SK-N-SH (cell line): ENCODE measurements around the gene NBEA. TPM values are rescaled to one million over a fixed set of nuclear protein-coding genes. Genes with fewer than 3 reads are reported as not detected.

Experiments used
- CTCF ChIA-PET: fragments of 300-600, 350-600 bp; formaldehyde crosslinking; extraction: SDS; loops from one replicate; lab custom pipeline; 2021; lab: Yijun Ruan, JAX
- POLR2A ChIA-PET: fragments of 350-600 bp; sonication (Branson Sonifier 250); formaldehyde crosslinking; extraction: SDS; loops from one replicate; lab custom pipeline; 2020; ENCODE audit warnings: antibody characterized with exemption, inconsistent platforms; lab: Yijun Ruan, JAX
- DNase-seq: peaks from one replicate; pipeline ENCODE4 v3.0.0; 2012
- H2AFZ ChIP-seq: fragments of 200-600 bp; sonication (generic); 2 replicates; pipeline ENCODE4 v1.8.1; 2016; ENCODE audit warnings: antibody characterized with exemption, mild to moderate bottlenecking, low read depth
- H3F3A ChIP-seq: fragments of 200-600 bp; sonication (generic); replicated peaks from 2 replicates; pipeline ENCODE3; 2016; ENCODE audit warnings: antibody characterized with exemption, mild to moderate bottlenecking; ENCODE audit not compliant: insufficient read depth
- H3K27ac ChIP-seq, 2 experiments: fragments of 200-500 bp in 1 of 2; fragments of 200-600 bp in 1 of 2; sonication (Bioruptor generic) in 1 of 2; sonication (generic), shearing (Covaris generic) in 1 of 2; 2 replicates each; pipeline versions ENCODE4 v1.5.1 to v1.6.1; 2014 to 2016; ENCODE audit warnings: low read depth in 2 of 2, inconsistent platforms in 1 of 2, low read length in 1 of 2, mild to moderate bottlenecking in 1 of 2, mixed read lengths in 1 of 2
- H3K27me3 ChIP-seq: fragments of 200-600 bp; sonication (generic), shearing (Covaris generic); 2 replicates; pipeline ENCODE4 v1.6.1; 2016; ENCODE audit warnings: mixed run types; ENCODE audit not compliant: insufficient read depth
- H3K36me3 ChIP-seq, 2 experiments: fragments of 200-500 bp in 1 of 2; fragments of 200-600 bp in 1 of 2; sonication (Bioruptor generic) in 1 of 2; sonication (generic) in 1 of 2; replicated peaks in 1 of 2; 2 replicates each; pipeline versions ENCODE3 to v1.5.1; 2014 to 2016; ENCODE audit warnings: low read length in 1 of 2, mild to moderate bottlenecking in 1 of 2; ENCODE audit not compliant: insufficient read depth in 2 of 2, control insufficient read depth in 1 of 2
- H3K4me1 ChIP-seq, 2 experiments: fragments of 200-500 bp in 1 of 2; fragments of 200-600 bp in 1 of 2; sonication (Bioruptor generic) in 1 of 2; sonication (generic), shearing (Covaris generic) in 1 of 2; 2 replicates each; pipeline versions ENCODE4 v1.5.1 to v1.6.1; 2014 to 2016; ENCODE audit warnings: low read depth in 1 of 2, low read length in 1 of 2, mixed run types in 1 of 2; ENCODE audit not compliant: insufficient read depth in 2 of 2, control insufficient read depth in 1 of 2
- H3K4me2 ChIP-seq: fragments of 200-600 bp; sonication (generic), shearing (Covaris generic); 2 replicates; pipeline ENCODE4 v1.6.1; 2017; ENCODE audit warnings: mixed run types
- H3K4me3 ChIP-seq, 2 experiments: fragments of 200-500 bp in 1 of 2; fragments of 200-600 bp in 1 of 2; sonication (Bioruptor generic) in 1 of 2; sonication (generic), shearing (Covaris generic) in 1 of 2; 2 replicates each; pipeline versions ENCODE4 v1.5.1 to v1.8.1; 2014 to 2016; ENCODE audit warnings: low read depth in 2 of 2, inconsistent platforms in 1 of 2, low read length in 1 of 2, mild to moderate bottlenecking in 1 of 2, mixed read lengths in 1 of 2, moderate library complexity in 1 of 2
- H3K79me2 ChIP-seq: fragments of 200-600 bp; sonication (generic); 2 replicates; pipeline ENCODE4 v1.8.1; 2017; ENCODE audit warnings: mild to moderate bottlenecking; ENCODE audit not compliant: insufficient read depth
- H3K9ac ChIP-seq: fragments of 200-600 bp; sonication (generic); 2 replicates; pipeline ENCODE4 v1.6.1; 2017; ENCODE audit warnings: mixed run types
- H3K9me2 ChIP-seq: fragments of 200-600 bp; sonication (generic); 2 replicates; pipeline ENCODE4 v1.6.1; 2017; ENCODE audit warnings: mixed run types
- H3K9me3 ChIP-seq: fragments of 200-600 bp; sonication (generic); 2 replicates; pipeline ENCODE4 v1.6.1; 2017; ENCODE audit warnings: mixed run types, mild to moderate bottlenecking, moderate library complexity
- H4K20me1 ChIP-seq: fragments of 200-600 bp; sonication (generic); 2 replicates; pipeline ENCODE4 v1.6.1; 2017; ENCODE audit warnings: mild to moderate bottlenecking, mixed run types; ENCODE audit not compliant: insufficient read depth
- CHD2 ChIP-seq: fragments of 150-350 bp; IDR thresholded peaks from 2 replicates; pipeline ENCODE4 v1.6.1; 2018; ENCODE audit warnings: low read length; ENCODE audit not compliant: partially characterized antibody
- ELF1 ChIP-seq: IDR thresholded peaks from 2 replicates; pipeline ENCODE4 v1.4.0; 2012
- EP300 ChIP-seq, 2 experiments: IDR thresholded peaks; 2 replicates each; pipeline versions ENCODE4 v1.4.0 to v1.6.1; 2012; ENCODE audit warnings: borderline replicate concordance in 1 of 2, low read depth in 1 of 2, low read length in 1 of 2
- EZH2phosphoT487 ChIP-seq: fragments of 200-600 bp; sonication (generic); IDR thresholded peaks from 2 replicates; pipeline ENCODE4 v1.6.1; 2017; ENCODE audit warnings: low read depth, mixed run types, mild to moderate bottlenecking, antibody characterized with exemption, moderate library complexity, borderline replicate concordance
- FOXJ3 ChIP-seq: sonication (generic); formaldehyde crosslinking; IDR thresholded peaks from 2 replicates; pipeline ENCODE4 v1.5.1; 2020; ENCODE audit warnings: mild to moderate bottlenecking, missing genetic modification reagents
- FOXM1 ChIP-seq: IDR thresholded peaks from 2 replicates; pipeline ENCODE4 v1.4.0; 2012; ENCODE audit warnings: low read depth, mild to moderate bottlenecking
- GABPA ChIP-seq: IDR thresholded peaks from 2 replicates; pipeline ENCODE4 v1.4.0; 2012; ENCODE audit warnings: low read depth, mild to moderate bottlenecking
- GATA2 ChIP-seq: sonication (generic); formaldehyde crosslinking; IDR thresholded peaks from 2 replicates; pipeline ENCODE4 v1.5.0; 2020; ENCODE audit warnings: mild to moderate bottlenecking, missing genetic modification reagents
- JUND ChIP-seq: IDR thresholded peaks from 2 replicates; pipeline ENCODE4 v1.4.0; 2012
- MEF2A ChIP-seq: IDR thresholded peaks from 2 replicates; pipeline ENCODE4 v1.4.0; 2012; ENCODE audit warnings: low read depth, borderline replicate concordance
- MXI1 ChIP-seq: IDR thresholded peaks from 2 replicates; pipeline ENCODE4 v1.6.1; 2012; ENCODE audit warnings: mild to moderate bottlenecking, low read depth, low read length, improper control_type of control experiment
- NFIC ChIP-seq: IDR thresholded peaks from 2 replicates; pipeline ENCODE4 v1.4.0; 2012; ENCODE audit warnings: borderline replicate concordance
- NRF1 ChIP-seq: IDR thresholded peaks from 2 replicates; pipeline ENCODE4 v1.6.1; 2012; ENCODE audit warnings: low read depth, mild to moderate bottlenecking, low read length
- POLR2AphosphoS5 ChIP-seq: IDR thresholded peaks from 2 replicates; pipeline ENCODE4 v1.6.1; 2012; ENCODE audit warnings: low read depth, low read length
- RAD21 ChIP-seq: IDR thresholded peaks from 2 replicates; pipeline ENCODE4 v1.6.1; 2012; ENCODE audit warnings: mild to moderate bottlenecking, low read length
- RXRA ChIP-seq: IDR thresholded peaks from 2 replicates; pipeline ENCODE4 v1.4.0; 2012; ENCODE audit warnings: low read depth, mild to moderate bottlenecking, borderline replicate concordance
- SIN3A ChIP-seq: IDR thresholded peaks from 2 replicates; pipeline ENCODE4 v1.6.1; 2012; ENCODE audit warnings: low read depth, mild to moderate bottlenecking, low read length, moderate library complexity, borderline replicate concordance
- TAF1 ChIP-seq: IDR thresholded peaks from 2 replicates; pipeline ENCODE4 v1.6.1; 2012; ENCODE audit warnings: low read depth, mild to moderate bottlenecking, low read length, moderate library complexity, borderline replicate concordance
- TCF12 ChIP-seq: IDR thresholded peaks from 2 replicates; pipeline ENCODE4 v1.4.0; 2012
- TEAD4 ChIP-seq: IDR thresholded peaks from 2 replicates; pipeline ENCODE4 v1.4.0; 2012; ENCODE audit warnings: mild to moderate bottlenecking, borderline replicate concordance; ENCODE audit not compliant: insufficient read depth
- WGBS: methylation state at CpG from one replicate; pipeline ENCODE4 v1.1.6; 2017; ENCODE audit warnings: low lambda C conversion rate; 5-methylcytosine and 5-hydroxymethylcytosine counted together
- polyA plus RNA-seq, 3 experiments: library from polyadenylated mRNA; depleted of rRNA; stranded (reverse); fragments of >200 nt; gene quantifications; 2 replicates each; pipeline ENCODE4 v1.2.3, GENCODE V29; 2012
- TF ChIP-seq, protein P1 (sequence below): IDR thresholded peaks from 2 replicates; pipeline ENCODE4 v1.6.1; 2012; ENCODE audit warnings: mild to moderate bottlenecking, low read depth, low read length, moderate library complexity
- TF ChIP-seq, protein P2 (sequence below): IDR thresholded peaks from 2 replicates; pipeline ENCODE4 v1.4.0; 2012; ENCODE audit warnings: low read depth, borderline replicate concordance
- TF ChIP-seq, protein P3 (sequence below): fragments of 200-600 bp; sonication (generic); IDR thresholded peaks from 2 replicates; pipeline ENCODE4 v1.6.1; 2017; ENCODE audit warnings: antibody characterized with exemption, mild to moderate bottlenecking, moderate library complexity
- TF ChIP-seq, protein P4 (sequence below): IDR thresholded peaks from 2 replicates; pipeline ENCODE4 v1.4.0; 2012; ENCODE audit warnings: low read depth, borderline replicate concordance

NBEA gene
- polyA plus RNA-seq, 1 of the 3 experiments (the other 2 are of a cell fraction) = 12.3 TPM

DNA sequence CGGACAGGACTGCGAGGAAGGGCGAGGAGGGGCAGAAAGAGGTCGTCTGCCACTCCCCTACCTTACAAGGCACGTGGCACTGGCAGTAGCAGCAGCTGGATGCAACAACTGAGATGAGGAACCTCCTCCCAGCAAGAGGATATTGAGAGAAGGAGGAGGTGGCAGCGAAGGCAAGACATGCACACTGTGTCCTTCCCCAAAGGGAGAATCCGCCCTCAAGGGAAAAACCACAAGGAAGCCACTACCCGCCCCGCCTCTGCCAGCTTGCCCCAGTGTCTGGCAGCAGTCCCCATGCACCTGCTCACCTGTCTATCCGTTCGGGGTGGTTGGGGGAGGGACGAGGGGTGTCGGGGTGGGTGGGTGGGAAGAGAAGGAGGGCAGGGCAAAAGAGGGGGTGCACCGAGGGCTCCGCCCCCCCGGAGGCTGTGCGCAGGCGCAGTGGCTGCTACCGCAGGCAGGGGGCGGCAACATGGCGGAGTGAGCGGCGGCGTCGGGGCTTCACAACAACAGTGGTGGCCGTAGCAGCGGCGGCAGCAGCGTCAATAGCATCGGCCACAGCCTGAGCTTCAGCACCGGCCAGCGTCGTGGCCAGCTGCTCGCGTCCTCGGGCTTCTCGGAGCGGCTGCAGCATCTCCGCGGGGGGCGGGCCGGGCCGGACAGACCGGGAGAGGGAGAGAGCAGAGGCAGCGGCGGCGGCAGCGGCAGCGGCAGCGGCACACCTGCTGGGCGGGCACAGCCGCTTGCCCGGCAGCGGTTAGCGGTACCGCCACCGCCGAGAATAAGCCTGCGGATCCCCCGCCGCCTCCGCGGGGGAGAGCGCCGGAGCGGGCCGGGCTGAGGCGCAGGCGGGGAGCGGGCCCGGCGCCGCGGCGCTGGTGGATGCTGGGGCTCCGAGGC is at the start of gene NBEA (continued):
- TF ChIP-seq, protein P1, sequence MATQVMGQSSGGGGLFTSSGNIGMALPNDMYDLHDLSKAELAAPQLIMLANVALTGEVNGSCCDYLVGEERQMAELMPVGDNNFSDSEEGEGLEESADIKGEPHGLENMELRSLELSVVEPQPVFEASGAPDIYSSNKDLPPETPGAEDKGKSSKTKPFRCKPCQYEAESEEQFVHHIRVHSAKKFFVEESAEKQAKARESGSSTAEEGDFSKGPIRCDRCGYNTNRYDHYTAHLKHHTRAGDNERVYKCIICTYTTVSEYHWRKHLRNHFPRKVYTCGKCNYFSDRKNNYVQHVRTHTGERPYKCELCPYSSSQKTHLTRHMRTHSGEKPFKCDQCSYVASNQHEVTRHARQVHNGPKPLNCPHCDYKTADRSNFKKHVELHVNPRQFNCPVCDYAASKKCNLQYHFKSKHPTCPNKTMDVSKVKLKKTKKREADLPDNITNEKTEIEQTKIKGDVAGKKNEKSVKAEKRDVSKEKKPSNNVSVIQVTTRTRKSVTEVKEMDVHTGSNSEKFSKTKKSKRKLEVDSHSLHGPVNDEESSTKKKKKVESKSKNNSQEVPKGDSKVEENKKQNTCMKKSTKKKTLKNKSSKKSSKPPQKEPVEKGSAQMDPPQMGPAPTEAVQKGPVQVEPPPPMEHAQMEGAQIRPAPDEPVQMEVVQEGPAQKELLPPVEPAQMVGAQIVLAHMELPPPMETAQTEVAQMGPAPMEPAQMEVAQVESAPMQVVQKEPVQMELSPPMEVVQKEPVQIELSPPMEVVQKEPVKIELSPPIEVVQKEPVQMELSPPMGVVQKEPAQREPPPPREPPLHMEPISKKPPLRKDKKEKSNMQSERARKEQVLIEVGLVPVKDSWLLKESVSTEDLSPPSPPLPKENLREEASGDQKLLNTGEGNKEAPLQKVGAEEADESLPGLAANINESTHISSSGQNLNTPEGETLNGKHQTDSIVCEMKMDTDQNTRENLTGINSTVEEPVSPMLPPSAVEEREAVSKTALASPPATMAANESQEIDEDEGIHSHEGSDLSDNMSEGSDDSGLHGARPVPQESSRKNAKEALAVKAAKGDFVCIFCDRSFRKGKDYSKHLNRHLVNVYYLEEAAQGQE = no peak
- TF ChIP-seq EZH2phosphoT487 (no peak), NFIC (no peak), NRF1 (peak; percentile 81), SIN3A (no peak), POLR2AphosphoS5 (peak; percentile 48; the same call in 1 of the 2 replicates), TAF1 (peak; percentile 57), EP300 (IDR thresholded peaks at IDR 0.05; ENCODE audit: borderline replicate concordance in 1 of 2, low read depth in 1 of 2, low read length in 1 of 2) (no peak), MEF2A (no peak)

DNA sequence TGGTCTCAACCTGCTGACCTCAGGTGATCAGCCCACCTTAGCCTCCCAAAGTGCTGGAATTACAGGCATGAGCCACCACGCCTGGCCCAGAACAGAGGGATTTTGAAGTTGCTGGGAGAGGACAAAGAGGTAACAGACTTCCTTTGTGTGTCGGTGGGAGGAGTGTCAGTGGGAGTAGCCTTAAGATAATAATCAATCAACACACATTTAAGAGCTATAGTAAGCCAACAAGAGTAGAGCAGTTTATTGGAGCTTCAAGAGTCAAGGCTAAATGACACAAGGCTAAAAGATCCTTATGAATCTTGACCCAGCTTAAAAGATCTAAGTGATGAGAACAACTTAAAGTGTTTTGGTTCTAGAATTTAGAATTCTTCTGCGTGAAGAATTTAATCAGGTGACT is 47.3 kb upstream of the NBEA start:
- no peaks in the 10 kb centered on the region for H4K20me1 ChIP-seq
- TF ChIP-seq RXRA (no peak), NFIC (no peak), CHD2 (no peak), POLR2AphosphoS5 (no peak), GATA2 (CRISPR knock-in tag) (no peak), FOXM1 (no peak), TCF12 (no peak), GABPA (no peak), TEAD4 (no peak), SIN3A (no peak), TAF1 (no peak), MXI1 (no peak), RAD21 (no peak), JUND (no peak), ELF1 (no peak), FOXJ3 (CRISPR knock-in tag) (no peak), EZH2phosphoT487 (no peak)
- TF ChIP-seq, protein P2, sequence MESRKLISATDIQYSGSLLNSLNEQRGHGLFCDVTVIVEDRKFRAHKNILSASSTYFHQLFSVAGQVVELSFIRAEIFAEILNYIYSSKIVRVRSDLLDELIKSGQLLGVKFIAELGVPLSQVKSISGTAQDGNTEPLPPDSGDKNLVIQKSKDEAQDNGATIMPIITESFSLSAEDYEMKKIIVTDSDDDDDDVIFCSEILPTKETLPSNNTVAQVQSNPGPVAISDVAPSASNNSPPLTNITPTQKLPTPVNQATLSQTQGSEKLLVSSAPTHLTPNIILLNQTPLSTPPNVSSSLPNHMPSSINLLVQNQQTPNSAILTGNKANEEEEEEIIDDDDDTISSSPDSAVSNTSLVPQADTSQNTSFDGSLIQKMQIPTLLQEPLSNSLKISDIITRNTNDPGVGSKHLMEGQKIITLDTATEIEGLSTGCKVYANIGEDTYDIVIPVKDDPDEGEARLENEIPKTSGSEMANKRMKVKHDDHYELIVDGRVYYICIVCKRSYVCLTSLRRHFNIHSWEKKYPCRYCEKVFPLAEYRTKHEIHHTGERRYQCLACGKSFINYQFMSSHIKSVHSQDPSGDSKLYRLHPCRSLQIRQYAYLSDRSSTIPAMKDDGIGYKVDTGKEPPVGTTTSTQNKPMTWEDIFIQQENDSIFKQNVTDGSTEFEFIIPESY = no peak
- TF ChIP-seq, protein P3, sequence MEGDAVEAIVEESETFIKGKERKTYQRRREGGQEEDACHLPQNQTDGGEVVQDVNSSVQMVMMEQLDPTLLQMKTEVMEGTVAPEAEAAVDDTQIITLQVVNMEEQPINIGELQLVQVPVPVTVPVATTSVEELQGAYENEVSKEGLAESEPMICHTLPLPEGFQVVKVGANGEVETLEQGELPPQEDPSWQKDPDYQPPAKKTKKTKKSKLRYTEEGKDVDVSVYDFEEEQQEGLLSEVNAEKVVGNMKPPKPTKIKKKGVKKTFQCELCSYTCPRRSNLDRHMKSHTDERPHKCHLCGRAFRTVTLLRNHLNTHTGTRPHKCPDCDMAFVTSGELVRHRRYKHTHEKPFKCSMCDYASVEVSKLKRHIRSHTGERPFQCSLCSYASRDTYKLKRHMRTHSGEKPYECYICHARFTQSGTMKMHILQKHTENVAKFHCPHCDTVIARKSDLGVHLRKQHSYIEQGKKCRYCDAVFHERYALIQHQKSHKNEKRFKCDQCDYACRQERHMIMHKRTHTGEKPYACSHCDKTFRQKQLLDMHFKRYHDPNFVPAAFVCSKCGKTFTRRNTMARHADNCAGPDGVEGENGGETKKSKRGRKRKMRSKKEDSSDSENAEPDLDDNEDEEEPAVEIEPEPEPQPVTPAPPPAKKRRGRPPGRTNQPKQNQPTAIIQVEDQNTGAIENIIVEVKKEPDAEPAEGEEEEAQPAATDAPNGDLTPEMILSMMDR = no peak
- TF ChIP-seq, protein P4, sequence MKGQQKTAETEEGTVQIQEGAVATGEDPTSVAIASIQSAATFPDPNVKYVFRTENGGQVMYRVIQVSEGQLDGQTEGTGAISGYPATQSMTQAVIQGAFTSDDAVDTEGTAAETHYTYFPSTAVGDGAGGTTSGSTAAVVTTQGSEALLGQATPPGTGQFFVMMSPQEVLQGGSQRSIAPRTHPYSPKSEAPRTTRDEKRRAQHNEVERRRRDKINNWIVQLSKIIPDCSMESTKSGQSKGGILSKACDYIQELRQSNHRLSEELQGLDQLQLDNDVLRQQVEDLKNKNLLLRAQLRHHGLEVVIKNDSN = no peak
- TF ChIP-seq, all 33 proteins: peak for 0
- Histone ChIP-seq H3K9ac (no peak overlapping the region), H3K4me1 (no peaks in the 10 kb centered on the region), H3K27ac (no peak overlapping the region), H3K9me3 (no peaks in the 10 kb centered on the region), H3K4me2 (no peak overlapping the region), H3K9me2 (no peaks in the 10 kb centered on the region), H3K27me3 (no peaks in the 10 kb centered on the region), H3K4me3 (no peak overlapping the region), H3F3A (no peaks in the 10 kb centered on the region), H3K36me3 (no peaks in the 10 kb centered on the region), H2AFZ (no peak overlapping the region), H3K79me2 (no peaks in the 10 kb centered on the region)
- CTCF ChIA-PET = no interaction called here
- POLR2A ChIA-PET = no interaction called here
- WGBS = 77% methylated on average over 3 of the region's 3 CpGs
- DNase-seq = no peak
